DMS153 treated with DMSO at 0.1 percent for 48 hours (cell line): Measurements from ENCODE around the gene SLC39A12.

ENCODE experiments used
- DNase-seq: peaks from one replicate; lab custom pipeline; 2025; ENCODE audit not compliant: unreplicated experiment; lab: John Stamatoyannopoulos, UW

Gene SLC39A12

DNA sequence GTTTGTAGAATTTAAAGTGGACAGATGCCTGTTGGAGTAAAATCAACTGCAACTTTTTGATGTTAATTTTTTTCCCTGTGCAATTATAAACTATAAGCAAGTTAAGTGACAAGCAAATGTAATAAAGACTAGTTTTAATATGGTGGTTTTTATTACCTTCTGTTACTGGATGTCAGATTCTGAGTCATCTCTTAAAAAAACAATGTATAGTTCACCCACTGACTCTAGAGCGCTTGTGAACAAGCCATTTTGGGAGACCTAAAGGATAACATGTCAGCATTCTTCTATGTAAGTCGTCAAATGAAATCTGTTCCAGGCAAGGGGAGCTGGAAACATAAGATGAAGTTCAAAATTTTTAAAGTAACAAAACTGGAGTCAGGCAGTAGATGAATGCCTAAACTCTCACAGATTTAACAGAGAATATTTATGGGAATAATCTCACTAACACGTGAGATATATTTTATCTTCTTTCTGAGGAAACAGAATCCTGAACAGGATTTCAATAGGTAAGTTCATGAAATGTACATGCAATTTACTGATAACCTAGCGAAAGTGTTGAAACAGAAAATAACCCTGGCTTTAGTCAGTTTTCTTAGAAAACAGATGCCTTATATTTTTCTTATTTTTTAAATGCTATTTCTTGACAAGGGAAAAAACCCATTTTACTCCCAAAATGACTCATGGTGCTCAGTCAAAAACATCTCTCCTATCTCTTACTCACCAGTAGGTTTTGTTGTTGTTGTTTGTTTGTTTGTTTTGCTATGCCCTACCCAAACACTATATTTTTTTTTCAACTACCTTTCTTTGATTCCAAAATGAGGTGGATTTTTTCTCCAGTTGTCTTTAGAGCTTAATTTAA is 91.7 kb downstream of the SLC39A12 start:
- DNase-seq, result no peak

DNA sequence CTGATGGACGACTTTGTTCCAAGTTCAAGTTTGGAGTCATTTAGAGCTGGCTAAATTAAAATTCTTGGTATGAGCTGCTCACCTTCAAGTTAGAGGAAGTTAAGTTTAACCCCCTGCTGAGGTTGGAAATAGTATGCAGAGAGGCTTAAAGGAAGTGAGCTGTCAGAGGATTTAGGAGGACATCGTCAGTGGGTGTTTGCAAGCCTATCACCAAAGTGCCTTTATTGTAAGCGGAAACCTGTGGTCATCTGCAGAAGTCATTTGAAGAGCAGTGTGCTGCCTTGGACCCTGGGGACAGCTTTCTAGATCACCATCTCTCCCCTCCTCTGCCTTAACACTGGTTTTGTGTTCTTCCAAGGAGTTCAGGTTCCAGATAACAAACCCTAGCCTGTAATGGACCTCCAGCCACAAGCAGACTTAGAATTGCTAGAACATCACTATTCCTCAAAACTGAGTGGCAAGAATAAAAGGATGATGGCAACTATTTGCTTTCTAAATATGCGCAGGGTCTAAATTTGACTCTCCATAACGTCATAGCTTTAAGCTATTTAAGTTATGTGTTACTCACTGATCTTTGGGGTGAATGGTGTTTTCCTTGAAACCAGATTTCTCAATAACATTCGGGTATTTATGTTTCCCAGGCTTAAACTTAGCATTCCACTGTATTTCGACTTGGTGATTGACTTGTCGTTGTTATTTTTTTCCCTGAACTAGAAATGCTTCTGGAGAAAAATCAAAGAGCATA is 93.4 kb downstream of the SLC39A12 start:
- no peak for DNase-seq

DNA sequence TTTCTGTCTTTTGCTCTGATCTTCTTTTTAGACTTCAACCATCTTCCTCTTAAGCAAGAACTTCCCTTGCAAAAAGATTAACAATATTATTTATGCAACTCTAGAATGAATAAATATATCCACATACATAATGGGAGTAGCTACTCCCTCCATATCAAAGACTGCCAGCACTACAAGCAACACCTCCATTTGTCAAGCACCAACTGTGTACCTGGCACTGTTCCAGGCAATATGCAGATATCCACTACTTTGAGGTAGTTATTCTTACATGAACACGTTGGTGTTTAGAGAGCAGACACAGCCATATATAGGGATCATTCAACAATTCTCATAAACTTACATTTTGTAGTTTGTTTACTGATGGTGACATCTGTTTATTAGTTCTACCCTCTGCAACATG is 104.9 kb downstream of the SLC39A12 start:
- no peak for DNase-seq

DNA sequence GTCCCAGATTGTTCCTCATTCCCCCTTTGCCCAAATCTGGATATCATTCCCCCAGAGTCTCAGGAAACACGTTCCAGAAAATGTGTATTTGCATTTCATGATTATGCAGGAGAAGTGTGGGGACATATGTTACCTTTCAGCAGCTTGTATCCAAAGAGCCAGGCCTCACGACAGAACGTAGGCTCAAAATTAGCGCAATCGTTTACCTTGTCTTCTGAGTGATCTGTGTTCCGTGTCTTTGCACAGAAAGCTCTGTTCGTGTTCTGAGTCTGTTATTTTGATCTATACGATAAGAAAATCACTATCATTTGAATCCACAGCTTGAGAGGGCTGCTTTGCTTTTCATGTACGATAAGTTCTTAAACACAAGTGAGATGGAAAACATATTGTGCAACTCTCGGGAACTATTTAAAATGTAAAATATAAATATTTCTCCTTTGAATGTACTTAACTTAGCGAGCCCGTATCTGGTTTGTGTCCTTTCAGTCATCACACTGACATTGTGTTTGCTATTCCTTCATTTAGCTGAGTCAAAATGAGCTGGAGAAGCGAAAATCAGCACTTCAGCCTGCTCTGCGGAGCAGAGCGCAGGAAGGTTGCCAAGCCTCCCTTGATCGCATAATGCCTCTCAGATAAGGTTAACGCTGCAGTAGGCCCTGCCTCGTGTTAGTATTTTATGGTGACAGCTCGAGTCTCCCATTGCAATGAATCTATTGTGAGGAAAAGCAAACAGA is 108.3 kb downstream of the SLC39A12 start:
- no peak for DNase-seq

DNA sequence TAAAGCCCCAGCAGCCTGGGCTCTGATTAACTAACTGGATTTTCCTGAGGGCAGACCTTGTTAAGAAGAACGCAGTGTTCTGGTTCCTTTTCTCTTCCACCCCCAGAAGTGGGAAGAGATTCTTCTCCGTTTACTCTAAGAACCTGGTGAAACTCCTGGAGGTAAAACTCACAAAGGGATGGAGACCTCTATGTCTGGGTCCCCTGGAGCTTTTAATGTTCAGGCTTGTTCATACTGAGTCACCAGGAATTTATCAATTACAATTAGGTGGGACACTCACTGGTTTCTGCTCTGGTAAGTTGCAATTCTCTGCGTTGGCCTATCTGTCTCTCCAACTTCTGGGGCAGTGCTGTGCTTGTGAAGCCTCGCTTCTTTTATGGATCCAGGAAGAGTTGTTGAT is 115.2 kb downstream of the SLC39A12 start:
- DNase-seq, result no peak

DNA sequence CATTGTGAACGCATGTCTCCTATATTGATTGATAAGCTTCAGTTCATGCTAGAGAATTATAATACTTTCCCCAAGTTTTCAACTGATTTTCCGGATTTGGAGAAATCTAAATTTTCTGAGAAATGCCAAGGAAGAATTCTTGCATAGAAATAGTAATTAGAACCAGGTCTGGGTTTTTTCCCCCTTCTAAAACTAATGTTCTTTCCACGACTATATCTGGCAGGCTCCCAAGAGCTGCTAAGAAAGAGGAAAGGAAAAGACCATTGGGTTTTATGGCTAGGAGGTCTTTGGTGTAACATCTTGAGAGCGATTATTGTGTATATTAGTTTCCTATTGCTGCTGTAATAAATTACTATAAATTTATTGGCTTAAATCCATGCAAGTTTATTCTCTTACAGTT is 116.7 kb downstream of the SLC39A12 start:
- no peak for DNase-seq

DNA sequence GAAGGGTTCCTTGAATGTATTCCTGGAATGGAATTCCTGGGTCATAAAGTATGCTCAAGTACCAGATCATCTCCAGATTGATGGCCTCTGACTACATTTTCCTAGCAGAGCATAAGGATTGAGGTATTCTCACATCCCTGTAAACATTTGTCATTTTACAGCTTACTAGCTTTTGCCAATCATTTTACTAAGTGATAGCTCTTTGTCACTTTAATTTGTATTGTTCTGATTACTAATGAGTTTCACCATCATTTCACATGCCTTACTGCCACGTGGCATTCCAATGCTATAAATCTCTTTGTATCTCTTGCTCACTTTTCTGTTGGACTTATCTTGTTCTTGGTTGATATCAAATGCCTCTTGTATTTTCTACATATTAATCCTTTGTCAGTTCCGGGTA is 119.9 kb downstream of the SLC39A12 start:
- no peak for DNase-seq

DNA sequence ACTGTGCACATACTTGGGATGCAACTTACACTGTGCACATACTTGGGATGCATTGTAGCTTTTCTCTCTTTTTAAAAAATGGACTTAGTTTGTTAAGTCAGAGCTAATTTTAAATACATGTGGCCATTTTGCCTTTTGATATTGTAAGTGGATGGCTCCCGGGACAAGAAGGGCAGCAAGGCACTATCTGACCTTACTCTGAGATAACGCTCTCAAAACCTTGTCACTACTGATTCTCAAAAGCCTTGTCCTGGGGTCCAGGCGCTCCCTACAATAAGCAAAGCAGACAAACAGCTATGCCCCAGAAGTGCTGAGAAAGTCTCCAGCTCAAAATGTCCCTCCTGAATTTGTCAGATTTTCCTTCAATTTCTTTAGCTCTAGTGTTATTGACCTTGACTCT is 121.6 kb downstream of the SLC39A12 start:
- no peak for DNase-seq

DNA sequence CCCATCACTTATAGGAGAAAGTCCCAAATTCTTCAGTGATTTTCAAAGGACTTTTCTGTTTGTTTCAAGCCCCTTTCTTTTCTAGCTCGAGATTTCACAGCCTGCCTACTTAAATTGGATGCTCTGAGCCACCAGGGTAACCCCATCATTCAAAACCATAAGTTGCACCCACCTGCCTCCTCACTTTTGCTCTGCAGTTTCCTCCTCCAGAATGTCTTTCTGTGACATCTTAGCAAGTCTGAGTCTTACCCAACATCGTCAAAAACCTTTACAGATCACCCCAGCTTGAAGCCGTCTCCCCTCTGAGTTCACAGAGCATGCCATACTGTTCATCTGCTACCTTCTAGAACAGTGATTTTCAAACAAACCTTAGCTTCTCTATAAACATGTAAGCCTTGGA is 124.2 kb downstream of the SLC39A12 start:
- no peak for DNase-seq

DNA sequence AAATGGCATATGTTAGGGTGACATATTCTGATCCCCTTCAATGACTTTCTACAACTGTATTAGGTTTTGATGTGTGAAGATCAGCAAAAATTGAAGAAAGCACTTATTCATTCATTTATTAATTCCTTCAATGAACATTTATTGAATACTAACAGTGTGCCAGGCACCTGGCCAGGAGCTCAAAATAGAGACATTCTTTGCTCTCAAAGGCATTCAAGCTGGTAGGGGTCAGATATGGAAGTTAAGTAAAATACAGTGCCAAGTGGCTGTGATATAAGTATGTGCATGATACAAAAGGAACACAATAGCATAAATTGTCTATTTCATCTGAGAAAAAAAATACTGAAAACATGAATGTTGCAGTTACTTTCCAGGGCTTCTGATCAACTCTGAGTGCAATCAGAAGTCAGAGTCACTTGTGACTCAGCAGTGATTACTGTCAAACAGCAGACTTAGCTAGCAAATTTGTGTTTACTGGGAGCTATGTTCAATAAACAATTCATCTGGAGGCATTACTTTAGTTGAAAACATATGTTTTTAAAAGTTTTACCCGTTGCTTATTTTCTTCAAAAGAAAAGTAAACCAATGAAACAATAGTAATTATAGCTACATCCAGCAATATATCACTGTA is 128.1 kb downstream of the SLC39A12 start:
- DNase-seq, result no peak

DNA sequence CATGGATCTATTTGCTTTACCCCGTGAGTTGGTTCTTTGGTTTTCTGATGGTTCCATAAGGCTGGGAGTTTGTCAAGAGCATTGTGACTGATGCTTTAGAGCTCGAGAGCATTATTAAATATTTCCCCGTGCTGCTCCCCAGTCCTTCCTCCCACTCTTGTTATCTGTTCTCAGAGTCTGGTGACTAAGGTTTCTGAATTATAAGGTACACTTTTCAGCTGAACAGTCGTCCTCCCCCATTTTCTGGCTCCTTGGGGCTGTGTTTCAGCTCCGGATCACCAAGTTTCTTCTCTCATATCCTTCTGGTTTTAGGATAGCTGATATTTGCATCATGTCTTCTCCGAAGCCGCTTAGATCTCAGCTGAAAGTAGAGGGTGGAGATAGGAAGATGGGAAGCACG is 130.7 kb downstream of the SLC39A12 start:
- DNase-seq, result no peak

DNA sequence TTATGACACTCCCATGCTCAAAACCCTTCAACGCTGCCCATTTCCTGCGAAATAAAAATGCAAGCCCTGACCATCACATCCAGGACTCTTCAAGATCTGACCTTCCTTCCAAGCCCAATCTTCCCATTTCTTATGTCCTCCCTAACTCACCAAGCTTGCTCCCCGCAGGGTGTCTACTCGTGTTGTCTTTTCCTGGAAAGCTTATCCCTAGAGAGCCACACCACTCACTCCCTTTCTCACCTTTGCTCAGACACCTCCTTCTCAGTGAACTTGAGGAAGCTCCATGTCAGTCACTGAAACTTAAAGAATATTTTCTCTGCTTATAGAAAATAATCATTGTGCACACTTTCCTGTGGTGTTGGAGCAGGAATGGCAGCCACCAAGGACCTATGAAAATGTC is 134.1 kb downstream of the SLC39A12 start:
- DNase-seq, result no peak

DNA sequence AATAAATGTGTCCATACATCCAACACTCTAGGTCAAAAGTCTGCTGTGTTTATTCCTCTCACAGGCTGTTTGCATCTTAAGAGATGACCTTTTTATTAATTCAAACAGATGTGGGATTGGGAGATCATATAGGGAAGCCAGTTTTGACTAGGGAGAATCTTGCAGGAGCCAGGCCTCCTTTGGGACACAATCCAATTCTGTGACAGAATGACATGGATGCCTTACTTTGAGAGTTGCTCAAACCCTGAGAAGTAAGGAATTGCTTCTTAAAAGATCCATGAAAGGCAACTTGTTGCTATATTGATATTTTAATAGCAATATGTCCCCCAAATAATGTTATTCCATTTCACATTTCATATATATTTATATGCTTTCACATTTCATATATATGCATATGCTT is 135.0 kb downstream of the SLC39A12 start:
- no peak for DNase-seq

DNA sequence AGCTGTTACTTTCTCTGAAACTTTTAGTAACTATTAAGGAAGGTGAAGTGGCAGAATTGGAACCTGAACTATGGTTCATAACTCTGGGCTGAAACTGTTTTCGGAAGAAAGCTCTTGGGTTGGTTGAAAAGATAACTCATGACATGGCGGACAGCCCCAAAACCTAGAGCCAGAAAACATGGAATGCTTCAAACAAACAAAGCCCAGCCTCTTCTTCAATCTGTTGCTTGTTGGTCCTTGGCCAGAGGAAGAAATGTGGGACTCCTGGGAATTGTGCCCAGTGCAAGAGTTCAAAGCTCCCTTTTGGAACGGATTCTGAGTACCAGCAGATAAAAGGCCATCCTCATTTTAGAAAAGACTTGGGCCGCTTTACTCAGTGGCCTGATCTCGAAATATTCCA is 135.6 kb downstream of the SLC39A12 start:
- no peak for DNase-seq
